ENCODE results near the gene C11orf21. TPM values are rescaled to one million over a fixed set of nuclear protein-coding genes. Genes with fewer than 3 reads are reported as not detected.

Gene C11orf21
- total RNA-seq, 5 donors from 2014 or later (not counting 1 experiment from before 2014, with no cell fraction given), result 62.3 to 133 (median 88.9) TPM

GRCh38 chr11:2318123-2318522, 16.4 kb upstream of the C11orf21 start:
- no CpG with 5 or more reads among the region's 4 CpGs for WGBS (ENCODE audit: insufficient coverage)

GRCh38 chr11:2317354-2318050, 15.8 kb upstream of the C11orf21 start:
- CTCF ChIA-PET, result no interaction called here
- no peak overlapping the region for H3K27ac ChIP-seq (ENCODE audit: low read length)
- Mint-ChIP-seq H3K9me3 (peaks cover 0 to 5% (median 0%) of the 10 kb centered on the region in 3 donors), H3K4me1 (peaks cover 7 to 9% (median 8%) of the 10 kb centered on the region in 3 donors), H3K4me3 (no peak overlapping the region), H3K27me3 (peaks cover 0 to 3% of the 10 kb centered on the region in 2 donors), H3K27ac (no peak overlapping the region), H3K36me3 (peaks cover 4% of the 10 kb centered on the region)
- peaks cover 0 to 45% of the 10 kb centered on the region in 2 experiments for H3K4me1 ChIP-seq (ENCODE audit: control insufficient read depth in 1 of 2, extremely low read depth in 1 of 2, insufficient read depth in 2 of 2, low read length in 2 of 2)
- POLR2A ChIA-PET, result no interaction called here
- no peaks in the 10 kb centered on the region for H3K9me3 ChIP-seq
- H3K36me3 ChIP-seq (ENCODE audit: control insufficient read depth in 2 of 2, extremely low read depth in 1 of 2, insufficient read depth in 1 of 2, low read length in 1 of 2), result no peaks in the 10 kb centered on the region
- DNase-seq (no peak), ATAC-seq (replicated peaks in 1 of 4) (no peak)
- 93% methylated on average over 16 of the region's 17 CpGs for WGBS (ENCODE audit: insufficient coverage)
- H3K4me3 ChIP-seq (ENCODE audit: control insufficient read depth in 1 of 2, extremely low read depth in 1 of 2, low read length in 1 of 2), result no peak overlapping the region
- H3K27me3 ChIP-seq (replicated peaks in 1 of 2; ENCODE audit: control insufficient read depth in 2 of 2, extremely low read depth in 1 of 2, insufficient read depth in 2 of 2, low read length in 1 of 2), result no peaks in the 10 kb centered on the region

More at GRCh38 chr11:2318123-2318522, 16.4 kb upstream of the C11orf21 start:
- H3K9me3 ChIP-seq, result no peaks in the 10 kb centered on the region
- POLR2A ChIA-PET, result no interaction called here
- no peak overlapping the region for H3K4me3 Mint-ChIP-seq
- H3K36me3 Mint-ChIP-seq, result peaks cover 4% of the 10 kb centered on the region
- H3K4me1 ChIP-seq (ENCODE audit: control insufficient read depth in 1 of 2, extremely low read depth in 1 of 2, insufficient read depth in 2 of 2, low read length in 2 of 2), result peaks cover 0 to 39% of the 10 kb centered on the region in 2 experiments
- no peak for ATAC-seq (replicated peaks in 1 of 4)
- no peak for DNase-seq
- peaks cover 4 to 8% (median 6%) of the 10 kb centered on the region in 3 donors for H3K4me1 Mint-ChIP-seq
- H3K9me3 Mint-ChIP-seq, result peaks cover 0 to 11% (median 2%) of the 10 kb centered on the region in 3 donors
- H3K27me3 ChIP-seq (replicated peaks in 1 of 2; ENCODE audit: control insufficient read depth in 2 of 2, extremely low read depth in 1 of 2, insufficient read depth in 2 of 2, low read length in 1 of 2), result no peaks in the 10 kb centered on the region
- no peak overlapping the region for H3K27ac ChIP-seq (ENCODE audit: low read length)
- CTCF ChIA-PET, result no interaction called here
- H3K36me3 ChIP-seq (ENCODE audit: control insufficient read depth in 2 of 2, extremely low read depth in 1 of 2, insufficient read depth in 1 of 2, low read length in 1 of 2), result no peaks in the 10 kb centered on the region
- no peak overlapping the region for H3K4me3 ChIP-seq (ENCODE audit: control insufficient read depth in 1 of 2, extremely low read depth in 1 of 2, low read length in 1 of 2)
- H3K27me3 Mint-ChIP-seq, result peaks cover 3 to 4% of the 10 kb centered on the region in 2 donors
- peak overlapping the region in 1 of 2 donors; percentile 28 for H3K27ac Mint-ChIP-seq

- no peaks in the 10 kb centered on the region for H3K36me3 ChIP-seq (ENCODE audit: control insufficient read depth in 2 of 2, extremely low read depth in 1 of 2, insufficient read depth in 1 of 2, low read length in 1 of 2)
- Mint-ChIP-seq H3K4me3 (no peak overlapping the region), H3K4me1 (peaks cover 7 to 9% (median 8%) of the 10 kb centered on the region in 3 donors), H3K36me3 (peaks cover 4% of the 10 kb centered on the region), H3K27me3 (peaks cover 0 to 3% of the 10 kb centered on the region in 2 donors), H3K9me3 (no peaks in the 10 kb centered on the region), H3K27ac (peak overlapping the region in 1 of 2 donors; percentile 23)
- 81% methylated on average over 3 of the region's 3 CpGs for WGBS (ENCODE audit: insufficient coverage)
- DNase-seq (no peak), ATAC-seq (replicated peaks in 1 of 4) (no peak)
- H3K9me3 ChIP-seq, result no peaks in the 10 kb centered on the region
- H3K27ac ChIP-seq (ENCODE audit: low read length), result no peak overlapping the region
- peaks cover 0 to 46% of the 10 kb centered on the region in 2 experiments for H3K4me1 ChIP-seq (ENCODE audit: control insufficient read depth in 1 of 2, extremely low read depth in 1 of 2, insufficient read depth in 2 of 2, low read length in 2 of 2)
- H3K4me3 ChIP-seq (ENCODE audit: control insufficient read depth in 1 of 2, extremely low read depth in 1 of 2, low read length in 1 of 2), result no peak overlapping the region
- ChIA-PET POLR2A (no interaction called here), CTCF (no interaction called here)
- H3K27me3 ChIP-seq (replicated peaks in 1 of 2; ENCODE audit: control insufficient read depth in 2 of 2, extremely low read depth in 1 of 2, insufficient read depth in 2 of 2, low read length in 1 of 2), result no peaks in the 10 kb centered on the region
Measured at GRCh38 chr11:2316963-2317244, 15.2 kb upstream of the C11orf21 start.

- no peak overlapping the region for H3K4me3 Mint-ChIP-seq
- no peak for DNase-seq
- H3K27ac Mint-ChIP-seq, result no peak overlapping the region
- no peaks in the 10 kb centered on the region for H3K9me3 Mint-ChIP-seq
- H3K36me3 Mint-ChIP-seq, result peaks cover 4% of the 10 kb centered on the region
- Histone ChIP-seq H3K36me3 (ENCODE audit: control insufficient read depth in 2 of 2, extremely low read depth in 1 of 2, insufficient read depth in 1 of 2, low read length in 1 of 2) (no peaks in the 10 kb centered on the region), H3K27me3 (replicated peaks in 1 of 2; ENCODE audit: control insufficient read depth in 2 of 2, extremely low read depth in 1 of 2, insufficient read depth in 2 of 2, low read length in 1 of 2) (no peaks in the 10 kb centered on the region), H3K9me3 (no peaks in the 10 kb centered on the region), H3K27ac (ENCODE audit: low read length) (no peak overlapping the region), H3K4me3 (ENCODE audit: control insufficient read depth in 1 of 2, extremely low read depth in 1 of 2, low read length in 1 of 2) (no peak overlapping the region), H3K4me1 (ENCODE audit: control insufficient read depth in 1 of 2, extremely low read depth in 1 of 2, insufficient read depth in 2 of 2, low read length in 2 of 2) (peaks cover 0 to 50% of the 10 kb centered on the region in 2 experiments)
- ChIA-PET POLR2A (no interaction called here), CTCF (no interaction called here)
- peaks cover 8 to 10% (median 9%) of the 10 kb centered on the region in 3 donors for H3K4me1 Mint-ChIP-seq
- no peak for ATAC-seq (replicated peaks in 1 of 4)
- no peaks in the 10 kb centered on the region for H3K27me3 Mint-ChIP-seq
- 60% methylated on average over 18 of the region's 23 CpGs for WGBS (ENCODE audit: insufficient coverage)
Measured at GRCh38 chr11:2316169-2316962, 14.6 kb upstream of the C11orf21 start.

GRCh38 chr11:2315395-2316168, 13.9 kb upstream of the C11orf21 start:
- H3K27ac ChIP-seq (ENCODE audit: low read length), result no peak overlapping the region
- Mint-ChIP-seq H3K4me1 (peaks cover 8 to 10% (median 9%) of the 10 kb centered on the region in 3 donors), H3K9me3 (no peaks in the 10 kb centered on the region), H3K4me3 (no peak overlapping the region), H3K27me3 (no peaks in the 10 kb centered on the region), H3K36me3 (peaks cover 4% of the 10 kb centered on the region), H3K27ac (no peak overlapping the region)
- H3K4me3 ChIP-seq (ENCODE audit: control insufficient read depth in 1 of 2, extremely low read depth in 1 of 2, low read length in 1 of 2), result no peak overlapping the region
- H3K9me3 ChIP-seq, result no peaks in the 10 kb centered on the region
- ATAC-seq (replicated peaks in 1 of 4) (peak in 1 of 4 experiments; percentile 13), DNase-seq (no peak)
- POLR2A ChIA-PET, result no interaction called here
- WGBS (ENCODE audit: insufficient coverage), result 91% methylated on average over 22 of the region's 25 CpGs
- CTCF ChIA-PET, result no interaction called here
- H3K4me1 ChIP-seq (ENCODE audit: control insufficient read depth in 1 of 2, extremely low read depth in 1 of 2, insufficient read depth in 2 of 2, low read length in 2 of 2), result peaks cover 0 to 56% of the 10 kb centered on the region in 2 experiments
- H3K36me3 ChIP-seq (ENCODE audit: control insufficient read depth in 2 of 2, extremely low read depth in 1 of 2, insufficient read depth in 1 of 2, low read length in 1 of 2), result no peaks in the 10 kb centered on the region
- H3K27me3 ChIP-seq (replicated peaks in 1 of 2; ENCODE audit: control insufficient read depth in 2 of 2, extremely low read depth in 1 of 2, insufficient read depth in 2 of 2, low read length in 1 of 2), result no peaks in the 10 kb centered on the region

All from T-cell (primary cell).